ENCODE data around the gene CCDC179. TPM values are rescaled to one million over a fixed set of nuclear protein-coding genes. Genes with fewer than 3 reads are reported as not detected.

Gene CCDC179
- total RNA-seq, 1 experiment from 2014 or later = not detected

DNA sequence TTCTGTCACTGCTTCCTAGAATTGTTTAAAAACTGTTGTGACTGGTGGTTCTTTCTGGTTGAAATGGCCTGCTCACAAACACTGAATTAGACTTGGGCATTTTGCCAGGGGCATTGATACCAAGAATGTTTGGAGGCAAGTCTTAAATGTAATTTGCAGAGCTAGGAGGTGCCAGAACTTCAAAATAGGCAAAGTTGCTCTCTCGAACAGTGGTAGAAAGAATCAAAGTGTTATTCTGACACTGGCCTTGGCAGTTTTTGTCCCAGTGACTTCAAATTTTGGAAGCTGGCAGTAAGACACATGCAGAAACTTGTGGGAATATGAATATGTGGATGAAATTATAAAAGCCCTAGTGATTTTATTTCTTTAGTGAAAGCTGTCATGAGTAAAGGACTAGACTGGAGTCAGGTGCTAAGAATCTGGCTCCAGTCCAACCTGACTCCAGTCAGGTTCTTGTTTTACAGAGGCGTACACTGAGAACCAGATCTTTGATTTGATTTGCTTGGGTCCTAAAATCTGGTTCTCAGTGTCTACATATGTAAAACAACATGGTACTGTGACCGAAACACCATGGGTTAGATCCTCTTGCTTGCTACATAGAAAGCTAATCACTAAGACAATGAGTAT lies 51.6 kb downstream of the CCDC179 start:
- no peak for DNase-seq (ENCODE audit: low read depth)

DNA sequence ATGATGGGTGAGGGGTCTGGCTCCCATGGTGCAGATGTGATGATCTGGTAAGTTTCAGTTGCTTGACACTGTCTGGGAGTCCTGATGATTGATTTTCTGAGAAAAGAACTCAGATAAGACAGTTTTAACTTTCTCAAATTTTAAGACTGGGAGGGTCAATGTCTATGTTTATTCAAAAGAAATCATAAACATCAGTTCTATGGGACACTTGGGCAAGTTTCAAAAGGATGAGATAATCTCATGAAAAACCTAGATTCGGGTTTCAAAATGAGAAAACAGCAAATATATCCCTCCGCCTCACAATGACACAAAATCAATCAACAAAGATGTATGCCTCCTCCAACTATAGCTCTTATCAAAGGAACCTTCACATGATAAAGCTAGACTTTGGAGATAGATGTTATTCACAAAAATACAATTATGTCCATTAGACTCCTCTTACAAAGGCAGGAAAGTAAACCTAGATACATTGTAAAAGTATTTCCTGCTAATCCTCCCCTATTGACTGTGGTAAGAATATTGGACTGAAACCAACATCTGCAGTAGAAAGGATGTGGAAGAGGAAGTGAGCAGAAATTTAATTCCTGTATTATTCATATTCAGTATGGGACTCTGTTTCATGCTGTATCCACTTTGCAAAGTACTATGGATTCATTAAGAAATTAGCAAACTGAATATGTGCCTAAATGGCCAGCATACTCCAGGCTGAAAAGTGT lies 52.3 kb downstream of the CCDC179 start:
- DNase-seq (ENCODE audit: low read depth) = peak; percentile 67

DNA sequence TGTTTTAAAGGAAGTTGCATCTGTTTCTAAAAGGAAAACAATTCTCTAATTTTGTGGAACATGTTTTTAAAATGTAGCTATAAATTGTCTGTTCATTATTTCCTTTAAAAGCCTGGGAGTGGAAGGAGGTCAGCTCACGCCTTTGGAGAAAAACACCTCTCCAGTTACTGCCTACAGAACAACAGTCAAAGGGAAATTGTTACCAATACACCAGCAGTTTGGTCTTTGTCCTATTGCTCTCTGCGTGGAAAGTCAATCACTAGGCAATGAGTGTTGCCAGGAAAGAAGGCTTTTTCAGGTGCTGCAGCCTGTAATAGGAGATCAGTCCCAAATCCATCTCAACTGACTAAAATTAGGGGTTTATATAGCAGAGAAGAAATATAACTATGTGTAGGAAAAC lies 52.9 kb downstream of the CCDC179 start:
- no peak for DNase-seq (ENCODE audit: low read depth)

DNA sequence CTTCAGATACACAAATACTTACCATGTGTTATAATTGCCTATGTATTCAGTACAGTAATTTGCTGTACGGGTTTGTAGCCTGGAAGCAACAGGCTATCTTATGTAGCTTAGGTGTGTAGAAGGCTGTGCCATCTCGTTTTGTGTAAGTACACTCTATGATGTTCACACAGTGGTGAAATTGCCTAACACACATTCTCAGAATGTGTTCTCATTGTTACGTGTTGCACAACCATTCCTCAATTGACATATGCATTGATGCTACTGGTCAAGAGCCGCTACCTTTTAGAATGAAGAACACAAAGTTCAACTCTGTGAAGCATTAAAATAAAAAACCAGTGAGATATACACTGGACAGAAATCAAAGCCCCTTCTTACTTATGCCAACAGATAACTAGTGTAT lies 57.4 kb downstream of the CCDC179 start:
- DNase-seq (ENCODE audit: low read depth) = no peak

DNA sequence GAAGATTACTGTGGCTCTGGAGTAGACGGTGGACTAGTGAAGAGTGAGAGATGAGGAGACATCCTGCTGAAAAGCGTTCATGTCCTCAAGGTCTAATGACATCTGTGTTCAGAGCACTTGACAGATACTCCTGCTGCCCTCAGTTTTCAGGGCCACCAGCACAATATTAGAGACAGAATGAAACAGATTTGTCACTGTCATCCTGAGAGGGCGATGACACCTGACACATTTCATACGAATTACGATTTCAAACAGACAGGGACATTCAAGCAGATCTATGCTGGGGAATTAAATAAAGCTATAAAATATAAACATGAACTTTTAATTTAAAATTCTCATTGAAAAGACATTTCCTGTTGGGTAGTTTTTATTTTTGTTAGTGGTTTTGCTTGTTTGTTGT lies 59.8 kb downstream of the CCDC179 start:
- no peak for DNase-seq (ENCODE audit: low read depth)

DNA sequence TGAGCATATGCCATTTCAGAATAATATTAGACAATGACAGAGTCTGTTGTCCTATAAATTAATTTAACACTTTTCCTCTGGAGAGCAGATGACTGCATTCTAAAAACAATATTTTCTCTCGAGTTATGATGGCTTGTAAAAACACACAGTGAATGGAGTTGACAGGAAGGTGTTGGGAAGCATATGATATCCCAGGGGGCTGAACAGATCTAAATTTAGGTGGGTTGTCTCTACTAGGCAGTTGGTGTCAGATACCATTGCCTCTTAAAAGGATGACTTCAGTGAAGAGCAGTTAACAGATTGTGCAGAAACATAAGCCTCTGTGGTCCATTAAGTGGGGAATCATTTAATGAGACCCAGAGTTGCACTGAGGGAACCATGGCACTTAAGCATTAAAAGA lies 61.4 kb downstream of the CCDC179 start:
- no peak for DNase-seq (ENCODE audit: low read depth)

DNA sequence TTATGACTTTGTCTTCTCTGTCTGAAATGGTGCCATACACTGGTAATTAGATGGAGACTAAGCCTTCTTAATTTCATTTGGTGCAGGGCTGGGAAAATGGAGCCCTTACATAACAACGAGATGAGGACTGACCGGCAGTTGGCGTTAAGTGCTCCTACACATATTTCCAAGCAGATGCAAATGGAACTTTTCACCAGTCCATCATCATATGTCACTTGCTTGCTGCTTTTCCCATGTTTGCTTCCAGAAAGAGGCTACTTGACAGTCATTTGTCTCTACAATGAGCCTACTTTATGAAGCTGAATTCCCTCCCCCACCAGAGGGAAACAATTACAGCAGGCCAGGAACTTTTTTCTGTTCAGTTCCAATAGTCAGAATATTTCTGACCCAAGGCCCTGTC lies 63.2 kb downstream of the CCDC179 start:
- DNase-seq (ENCODE audit: low read depth) = no peak

Other genes starting within 250 kb of the CCDC179 start
- 9.7 and 10.9 TPM in 2 replicates for gene FANCF, start 234.7 kb downstream of the CCDC179 start, total RNA-seq (2014; rRNA removed; shearing (Covaris generic))
- gene GAS2, start 193.9 kb downstream of the CCDC179 start, total RNA-seq (2014; rRNA removed; shearing (Covaris generic)) = 0.82 and 2.3 TPM in 2 replicates
- 20.7 and 22.5 TPM in 2 replicates for gene SVIP, start 30.7 kb downstream of the CCDC179 start, total RNA-seq (2014; rRNA removed; shearing (Covaris generic))